ENCODE data around the gene TRAPPC3. TPM values are rescaled to one million over a fixed set of nuclear protein-coding genes. Genes with fewer than 3 reads are reported as not detected.

TRAPPC3 gene
- total RNA-seq, 1 experiment from 2014 or later: 52.7 TPM

DNA sequence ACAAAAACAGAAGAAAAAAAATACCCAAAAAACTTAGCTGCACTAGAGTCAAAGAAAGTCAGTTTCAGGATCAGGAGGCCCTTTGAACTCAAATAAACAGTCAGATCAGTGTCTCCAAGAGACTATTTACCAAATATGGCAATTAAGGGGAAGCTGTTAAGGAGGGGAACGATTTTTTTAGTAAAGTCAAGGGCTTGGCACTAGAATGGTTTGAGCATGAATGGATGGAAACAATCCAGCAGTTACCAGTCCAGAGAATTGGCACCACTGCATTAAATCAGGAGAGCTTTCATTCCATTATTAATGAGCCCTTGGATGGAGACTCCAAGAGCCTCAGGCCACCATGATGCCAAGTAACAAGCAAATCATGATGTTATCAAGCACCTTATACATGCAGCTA, 7.2 kb downstream of the TRAPPC3 start:
- Histone ChIP-seq H3K27ac (ENCODE audit: insufficient read length, low read depth, low read length) (no peak overlapping the region), H2BK5ac (ENCODE audit: insufficient read length, low read length) (no peak overlapping the region), H4K5ac (ENCODE audit: insufficient read length, low read depth, low read length) (no peak overlapping the region), H3K23ac (ENCODE audit: insufficient read length, low read depth, low read length) (no peak overlapping the region), H2BK12ac (ENCODE audit: insufficient read length, low read depth, low read length) (no peak overlapping the region), H3K4me1 (ENCODE audit: insufficient read depth, low read length) (no peaks in the 10 kb centered on the region), H3T11ph (ENCODE audit: low read length) (no peak overlapping the region), H2AK5ac (ENCODE audit: insufficient read length, low read length) (no peak overlapping the region), H2AFZ (ENCODE audit: low read length) (no peak overlapping the region), H3K9me3 (ENCODE audit: control insufficient read depth, low read depth, low read length) (no peaks in the 10 kb centered on the region), H2BK20ac (ENCODE audit: low read depth, low read length, poor library complexity, severe bottlenecking) (no peak overlapping the region), H3K18ac (ENCODE audit: insufficient read length, low read depth, low read length) (no peak overlapping the region), H3K4ac (ENCODE audit: low read depth, low read length) (no peak overlapping the region), H3K79me2 (ENCODE audit: insufficient read depth, low read length) (0 out of 2 replicates have a peak, but pooled peaks cover 3% of the 10 kb centered on the region), H3K4me2 (ENCODE audit: insufficient read depth, insufficient read length, low read length) (no peak overlapping the region), H3K9ac (ENCODE audit: extremely low read depth, insufficient read length, low read length) (no peak overlapping the region), H2BK120ac (ENCODE audit: low read depth, low read length, poor library complexity, severe bottlenecking) (no peak overlapping the region), H3K14ac (ENCODE audit: insufficient read depth, low read length) (no peak overlapping the region), H3K27me3 (ENCODE audit: insufficient read depth, low read length) (no peaks in the 10 kb centered on the region), H4K91ac (ENCODE audit: insufficient read length, low read depth, low read length) (no peak overlapping the region), H3K56ac (ENCODE audit: insufficient read length, low read depth, low read length) (no peak overlapping the region), H2BK15ac (ENCODE audit: low read depth, low read length) (no peak overlapping the region), H3K23me2 (ENCODE audit: insufficient read length, low read depth, low read length, poor library complexity, severe bottlenecking) (no peaks in the 10 kb centered on the region), H4K8ac (replicated peaks; ENCODE audit: insufficient read length, low read depth, low read length) (no peak overlapping the region), H4K20me1 (ENCODE audit: control insufficient read depth, insufficient read depth, insufficient read length) (no peaks in the 10 kb centered on the region), H3K79me1 (ENCODE audit: insufficient read depth, low read depth, low read length, poor library complexity, severe bottlenecking) (no peaks in the 10 kb centered on the region)
- Mint-ChIP-seq H3K27me3 (ENCODE audit: low read depth) (no peaks in the 10 kb centered on the region), H3K27ac (no peak overlapping the region), H3K4me3 (no peak overlapping the region), H3K9me3 (no peaks in the 10 kb centered on the region; a peak in 1 of 5 replicates), H3K4me1 (peaks cover 0 to 3% of the 10 kb centered on the region in 2 experiments; a peak in 2 of 4 replicates), H3K36me3 (ENCODE audit: insufficient read depth in 1 of 3, low read depth in 3 of 3) (peaks cover 9 to 36% (median 24%) of the 10 kb centered on the region in 3 experiments)
- no peak for TF ChIP-seq CTCF (conservative IDR thresholded peaks at IDR 0.05)
- WGBS (ENCODE audit: extremely low coverage, insufficient read length, low lambda C conversion rate): no CpG with 5 or more reads among the region's 1 CpG
- no peak for DNase-seq
